ENCODE data around the gene SPI1. TPM values are rescaled to one million over a fixed set of nuclear protein-coding genes. Genes with fewer than 3 reads are reported as not detected.

SPI1 gene
- total and polyA plus RNA-seq, 2 donors (not counting 1 experiment from before 2014, with no cell fraction given) = 98.3 to 119 TPM

DNA sequence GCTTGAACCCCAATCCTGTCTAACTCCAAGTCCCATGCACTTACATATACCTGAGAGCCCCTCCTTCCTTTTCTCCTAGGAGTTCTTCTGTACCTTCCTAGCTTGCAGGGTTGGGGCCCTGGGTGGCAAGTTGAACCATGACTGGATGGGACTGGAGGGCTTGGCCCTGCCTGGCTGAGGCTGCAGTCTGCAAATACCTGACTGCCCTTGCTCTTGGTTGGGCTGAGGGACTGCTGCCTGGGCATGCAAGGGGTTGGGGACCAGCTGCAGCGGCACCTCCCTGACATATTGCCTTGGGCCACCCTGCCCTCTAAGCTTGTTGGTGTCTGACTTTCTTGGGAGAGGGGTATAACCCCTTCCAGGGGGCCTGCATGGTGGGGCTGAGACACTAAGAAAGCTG lies 20.2 kb upstream of the SPI1 start:
- H3K4me3 ChIP-seq (ENCODE audit: control extremely low read depth in 1 of 5, extremely low read depth in 1 of 5, insufficient read depth in 1 of 5, low read depth in 2 of 5, low read length in 4 of 5) = no peak overlapping the region
- H3K27ac Mint-ChIP-seq = peak overlapping the region; percentile 89
- H3K79me2 ChIP-seq (ENCODE audit: control insufficient read depth, insufficient read depth, low read length) = peaks cover 25% of the 10 kb centered on the region
- H3K27ac ChIP-seq (ENCODE audit: low read length in 2 of 2) = peak overlapping the region in 1 of 2 donors; percentile 35
- ATAC-seq (ENCODE audit: low read depth) (no peak), DNase-seq (no peak)
- TF ChIP-seq, protein P1, sequence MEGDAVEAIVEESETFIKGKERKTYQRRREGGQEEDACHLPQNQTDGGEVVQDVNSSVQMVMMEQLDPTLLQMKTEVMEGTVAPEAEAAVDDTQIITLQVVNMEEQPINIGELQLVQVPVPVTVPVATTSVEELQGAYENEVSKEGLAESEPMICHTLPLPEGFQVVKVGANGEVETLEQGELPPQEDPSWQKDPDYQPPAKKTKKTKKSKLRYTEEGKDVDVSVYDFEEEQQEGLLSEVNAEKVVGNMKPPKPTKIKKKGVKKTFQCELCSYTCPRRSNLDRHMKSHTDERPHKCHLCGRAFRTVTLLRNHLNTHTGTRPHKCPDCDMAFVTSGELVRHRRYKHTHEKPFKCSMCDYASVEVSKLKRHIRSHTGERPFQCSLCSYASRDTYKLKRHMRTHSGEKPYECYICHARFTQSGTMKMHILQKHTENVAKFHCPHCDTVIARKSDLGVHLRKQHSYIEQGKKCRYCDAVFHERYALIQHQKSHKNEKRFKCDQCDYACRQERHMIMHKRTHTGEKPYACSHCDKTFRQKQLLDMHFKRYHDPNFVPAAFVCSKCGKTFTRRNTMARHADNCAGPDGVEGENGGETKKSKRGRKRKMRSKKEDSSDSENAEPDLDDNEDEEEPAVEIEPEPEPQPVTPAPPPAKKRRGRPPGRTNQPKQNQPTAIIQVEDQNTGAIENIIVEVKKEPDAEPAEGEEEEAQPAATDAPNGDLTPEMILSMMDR (IDR thresholded peaks at IDR 0.05) = no peak
- no peak for TF ChIP-seq EZH2 (IDR thresholded peaks at IDR 0.05; ENCODE audit: borderline replicate concordance, insufficient read depth, low read depth, low read length, poor library complexity, severe bottlenecking)
- H3K9me3 ChIP-seq (ENCODE audit: control extremely low read depth in 1 of 3, control insufficient read depth in 2 of 3, insufficient read depth in 1 of 3, low read length in 2 of 3) = no peaks in the 10 kb centered on the region
- H4K20me1 ChIP-seq (ENCODE audit: control insufficient read depth, insufficient read depth, low read length, poor library complexity, severe bottlenecking) = no peaks in the 10 kb centered on the region
- no peak overlapping the region for H3K9ac ChIP-seq (ENCODE audit: low read length)
- peak overlapping the region; percentile 96 for H3K4me2 ChIP-seq (replicated peaks; ENCODE audit: low read depth, low read length, poor library complexity, severe bottlenecking)
- no peaks in the 10 kb centered on the region for H3K27me3 ChIP-seq (replicated peaks in 1 of 4; ENCODE audit: control extremely low read depth in 1 of 4, control insufficient read depth in 3 of 4, insufficient read depth in 4 of 4, low read length in 3 of 4)
- no peak overlapping the region for H2AFZ ChIP-seq (ENCODE audit: insufficient read depth, low read depth, low read length, poor library complexity, severe bottlenecking)
- H3K36me3 ChIP-seq (replicated peaks in 1 of 2; ENCODE audit: control extremely low read depth in 1 of 2, control insufficient read depth in 1 of 2, extremely low read depth in 1 of 2, insufficient read depth in 2 of 2, low read length in 1 of 2) = no peaks in the 10 kb centered on the region
- ChIA-PET CTCF (interaction anchor here (2.2 to 19.1 kb wide), 3 partner anchors 12 to 27 kb away, joined by 6 to 345 read pairs (median 17); partner anchors contain the start of gene SPI1), POLR2A (interaction anchor here (0.7 to 3.2 kb wide), 3 partner anchors 21 to 698 kb away, joined by 3 to 50 read pairs (median 3); partner anchors contain the start of genes SPI1 and ZNF408)
- H3K4me3 Mint-ChIP-seq = peak overlapping the region; percentile 71
- no peaks in the 10 kb centered on the region for H3K9me3 Mint-ChIP-seq (ENCODE audit: insufficient read depth)
- H3K4me1 ChIP-seq (ENCODE audit: control insufficient read depth in 2 of 2, insufficient read depth in 2 of 2, low read length in 2 of 2) = peaks cover 61 to 69% of the 10 kb centered on the region in 2 donors
- 100% methylated on average over 1 of the region's 1 CpG for WGBS (ENCODE audit: insufficient coverage)
- H3K27me3 Mint-ChIP-seq = no peaks in the 10 kb centered on the region
- H3K4me1 Mint-ChIP-seq = peaks cover 59% of the 10 kb centered on the region
- intact Hi-C loops (cut with micrococcal nuclease) = no loop called here

DNA sequence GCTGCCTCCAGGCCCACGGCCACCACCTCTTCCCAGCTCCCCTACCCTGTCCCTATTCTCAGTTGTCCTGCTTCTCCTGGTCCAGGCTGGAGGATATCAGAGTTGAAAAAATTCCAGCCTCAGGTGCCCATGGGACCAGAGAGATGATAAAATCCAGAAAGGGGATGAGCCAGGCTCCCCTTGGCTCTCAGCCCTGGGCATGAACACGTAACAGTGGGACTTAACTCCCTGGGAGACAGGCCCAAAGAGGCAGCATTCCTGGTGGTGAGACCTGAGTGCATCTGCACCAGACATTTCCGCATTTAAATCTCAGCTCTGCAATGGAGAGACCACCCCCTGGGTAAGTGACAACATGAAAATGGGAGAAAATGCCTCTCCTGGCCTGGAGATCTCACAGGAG lies 19.7 kb upstream of the SPI1 start:
- WGBS (ENCODE audit: insufficient coverage) = 100% methylated on average over 2 of the region's 3 CpGs
- H3K4me3 ChIP-seq (ENCODE audit: control extremely low read depth in 1 of 5, extremely low read depth in 1 of 5, insufficient read depth in 1 of 5, low read depth in 2 of 5, low read length in 4 of 5) = no peak overlapping the region
- H3K4me1 ChIP-seq (ENCODE audit: control insufficient read depth in 2 of 2, insufficient read depth in 2 of 2, low read length in 2 of 2) = peaks cover 66 to 74% of the 10 kb centered on the region in 2 donors
- no peaks in the 10 kb centered on the region for H3K9me3 Mint-ChIP-seq (ENCODE audit: insufficient read depth)
- H3K27ac Mint-ChIP-seq = peak overlapping the region; percentile 89
- H2AFZ ChIP-seq (ENCODE audit: insufficient read depth, low read depth, low read length, poor library complexity, severe bottlenecking) = no peak overlapping the region
- no peaks in the 10 kb centered on the region for H3K36me3 ChIP-seq (replicated peaks in 1 of 2; ENCODE audit: control extremely low read depth in 1 of 2, control insufficient read depth in 1 of 2, extremely low read depth in 1 of 2, insufficient read depth in 2 of 2, low read length in 1 of 2)
- ChIA-PET POLR2A (interaction anchor here (1.0 to 3.2 kb wide), 3 partner anchors 20 to 24 kb away, joined by 3 to 50 read pairs (median 8); partner anchors contain the start of gene SPI1), CTCF (interaction anchor here (2.2 to 19.1 kb wide), 2 partner anchors 12 to 26 kb away, joined by 6 to 345 read pairs; no protein-coding TSS in a partner anchor)
- ATAC-seq (ENCODE audit: low read depth) = no peak
- no peaks in the 10 kb centered on the region for H3K9me3 ChIP-seq (ENCODE audit: control extremely low read depth in 1 of 3, control insufficient read depth in 2 of 3, insufficient read depth in 1 of 3, low read length in 2 of 3)
- no peak overlapping the region for H3K9ac ChIP-seq (ENCODE audit: low read length)
- H3K27ac ChIP-seq (ENCODE audit: low read length in 2 of 2) = peak overlapping the region in 1 of 2 donors; percentile 35
- DNase-seq = no peak
- peaks cover 27% of the 10 kb centered on the region for H3K79me2 ChIP-seq (ENCODE audit: control insufficient read depth, insufficient read depth, low read length)
- H3K4me3 Mint-ChIP-seq = peak overlapping the region; percentile 71
- H3K4me1 Mint-ChIP-seq = peaks cover 64% of the 10 kb centered on the region
- H4K20me1 ChIP-seq (ENCODE audit: control insufficient read depth, insufficient read depth, low read length, poor library complexity, severe bottlenecking) = no peaks in the 10 kb centered on the region
- no peaks in the 10 kb centered on the region for H3K27me3 Mint-ChIP-seq
- no peak for TF ChIP-seq EZH2 (IDR thresholded peaks at IDR 0.05; ENCODE audit: borderline replicate concordance, insufficient read depth, low read depth, low read length, poor library complexity, severe bottlenecking)
- TF ChIP-seq, protein P1 (IDR thresholded peaks at IDR 0.05) = no peak
- H3K27me3 ChIP-seq (replicated peaks in 1 of 4; ENCODE audit: control extremely low read depth in 1 of 4, control insufficient read depth in 3 of 4, insufficient read depth in 4 of 4, low read length in 3 of 4) = no peaks in the 10 kb centered on the region
- H3K4me2 ChIP-seq (replicated peaks; ENCODE audit: low read depth, low read length, poor library complexity, severe bottlenecking) = no peak overlapping the region
- intact Hi-C loops (cut with micrococcal nuclease) = no loop called here

Measured in B cell (primary cell).